Testis (tissue), 3 donors: ENCODE results near the gene SLC15A4. TPM values are rescaled to one million over a fixed set of nuclear protein-coding genes. Genes with fewer than 3 reads are reported as not detected.

Source experiments
- DNase-seq: peaks from one replicate; pipeline ENCODE4 v3.0.0-alpha.2; 2019
- H3K27ac ChIP-seq, 2 donors: fragments of 200-600 bp; sonication (generic); one replicate each; pipeline ENCODE4 v1.5.1; 2019
- H3K27me3 ChIP-seq: fragments of 200-600 bp; sonication (generic); one replicate; pipeline ENCODE4 v1.5.1; 2019
- H3K36me3 ChIP-seq: fragments of 200-600 bp; sonication (generic); one replicate; pipeline ENCODE4 v1.5.1; 2017; ENCODE audit warnings: low read depth; ENCODE audit errors: missing control alignments
- H3K4me1 ChIP-seq: fragments of 200-600 bp; sonication (generic); one replicate; pipeline ENCODE4 v1.5.1; 2019
- H3K4me3 ChIP-seq, 2 donors: fragments of 200-600 bp; sonication (generic); one replicate each; pipeline ENCODE4 v1.5.1; 2017 to 2019
- H3K9me3 ChIP-seq: fragments of 200-600 bp; sonication (generic); one replicate; pipeline ENCODE4 v1.5.1; 2017
- CTCF ChIP-seq, 3 experiments: fragments of 450-650 bp in 2 of 3; fragments of 200-600 bp in 1 of 3; sonication (generic) in 1 of 3; IDR thresholded peaks; one replicate each; pipeline ENCODE4 v1.5.1; 2016 to 2019; ENCODE audit warnings: antibody characterized with exemption in 3 of 3, mild to moderate bottlenecking in 2 of 3, moderate library complexity in 1 of 3
- POLR2A ChIP-seq: fragments of 450-650 bp; IDR thresholded peaks from one replicate; pipeline ENCODE4 v1.6.1; 2017; ENCODE audit warnings: antibody characterized with exemption, mild to moderate bottlenecking, moderate library complexity
- WGBS, 2 donors: methylation state at CpG; one replicate each; pipeline ENCODE4 v1.1.5; 2018; 5-methylcytosine and 5-hydroxymethylcytosine counted together
- intact Hi-C: fragments of 100-400 bp; cut with DNase I; formaldehyde crosslinking; loops from one replicate; pipeline ENCODE4 v1.15.1; 2023; ENCODE audit warnings: low total_unique reads
- polyA plus RNA-seq: library from polyadenylated mRNA; stranded (reverse); fragments of 350-450 nt; fragmentation: Illumina TruSeq; extraction: RNeasy Lipid Tissue Mini Kit (QIAGEN cat#74804); gene quantifications from one replicate; pipeline ENCODE4 v1.2.3, GENCODE V29; 2014; ENCODE audit warnings: low read depth, low replicate concordance; ENCODE audit not compliant: insufficient read depth
- total RNA-seq, 2 donors: library from RNA; depleted of rRNA; stranded (reverse); fragments of >200 nt; gene quantifications; one replicate each; pipeline ENCODE4 v1.2.3, GENCODE V29; 2016

Gene SLC15A4
- total and polyA plus RNA-seq, 3 donors from 2014 or later, result 59.7 to 83.7 (median 81.3) TPM

DNA sequence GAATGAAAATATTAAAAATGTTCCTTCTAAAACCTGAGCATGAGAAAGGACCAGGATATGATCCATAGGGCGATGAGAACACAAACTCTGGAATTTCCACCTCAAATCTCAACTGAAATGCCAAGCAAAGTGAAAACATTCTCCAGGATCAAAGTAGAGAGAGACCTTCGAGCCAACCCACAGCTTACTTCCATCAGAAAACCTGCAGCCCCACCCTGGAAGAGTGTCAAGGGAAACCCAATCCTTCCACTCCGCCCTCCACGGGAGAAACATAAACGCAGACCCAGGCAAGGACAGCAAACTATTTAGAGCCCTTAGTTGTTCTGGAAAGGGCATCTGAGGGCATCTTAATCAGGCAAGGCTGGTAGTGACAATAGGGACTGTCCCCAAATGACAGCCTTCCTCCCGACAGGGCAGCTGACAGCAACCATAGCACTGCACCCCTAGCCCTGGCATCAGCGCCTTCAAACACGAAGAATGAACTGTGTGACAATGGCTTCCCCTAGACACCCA is 21.8 kb downstream of the SLC15A4 start:
- Histone ChIP-seq H3K36me3 (no peaks in the 10 kb centered on the region), H3K9me3 (no peaks in the 10 kb centered on the region), H3K4me3 (no peak overlapping the region), H3K4me1 (peaks cover 12% of the 10 kb centered on the region), H3K27ac (no peak overlapping the region), H3K27me3 (no peaks in the 10 kb centered on the region)
- DNase-seq, result no peak
- intact Hi-C loops, result no loop called here
- TF ChIP-seq POLR2A, result no peak
- 75 to 82% methylated on average over 8 of the region's 8 CpGs for WGBS, 2 donors

DNA sequence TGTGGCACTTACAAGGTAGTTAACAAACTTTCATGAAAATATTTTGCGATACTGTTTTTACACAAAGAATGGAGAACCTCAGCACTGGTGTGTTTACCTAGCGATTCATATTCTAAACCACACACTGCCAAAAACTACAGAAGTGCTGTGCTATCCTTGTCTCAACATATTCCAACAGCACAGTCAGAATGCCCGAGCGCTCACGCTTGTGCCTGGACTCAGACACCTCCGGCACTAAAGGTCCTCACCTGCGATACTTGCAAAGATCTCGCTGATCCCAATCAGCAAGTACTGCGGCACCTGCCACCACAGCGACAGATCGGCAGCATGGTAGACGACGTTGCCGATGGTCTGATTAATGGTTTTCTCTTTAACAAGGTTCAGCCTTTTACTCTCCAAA is 23.2 kb downstream of the SLC15A4 start:
- intact Hi-C loops, result no loop called here
- H3K36me3 ChIP-seq, result no peaks in the 10 kb centered on the region

DNA sequence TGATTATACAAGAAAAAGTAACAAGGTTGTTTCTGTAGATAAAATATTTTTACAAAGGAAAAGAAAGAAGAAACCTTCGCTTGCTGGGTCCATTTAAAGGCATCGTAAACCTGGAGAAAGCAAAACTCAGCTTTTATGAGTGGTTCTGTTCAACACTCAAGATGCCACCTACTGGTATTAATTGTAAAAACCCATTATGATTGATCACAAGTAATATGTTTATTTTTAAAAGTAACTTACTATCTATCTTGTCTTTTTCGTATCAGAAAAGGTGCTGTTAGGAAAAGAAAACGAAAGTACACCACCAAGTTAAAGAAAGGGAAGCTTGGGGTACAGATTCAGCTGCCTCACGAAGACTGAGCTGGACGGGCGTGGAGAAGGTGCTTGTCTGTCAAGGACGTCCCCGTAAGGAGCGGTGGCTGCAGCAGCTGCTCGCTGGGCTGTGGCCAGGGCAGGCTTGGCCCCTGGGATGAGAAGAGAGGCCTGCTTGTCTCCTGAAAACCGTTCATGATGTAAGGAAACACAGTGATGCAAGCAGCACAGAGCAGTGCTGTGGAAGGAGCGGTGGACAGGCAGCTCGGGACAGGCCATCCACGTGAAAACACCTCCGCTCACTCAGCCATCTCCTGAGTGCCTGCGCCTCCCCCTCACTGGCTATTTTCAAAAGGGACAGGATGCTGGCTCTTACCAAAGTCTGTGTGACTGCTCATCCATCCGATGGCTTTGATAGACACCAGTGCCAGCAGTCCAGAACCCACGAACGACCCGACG is 25.0 kb downstream of the SLC15A4 start:
- H3K4me1 ChIP-seq, result peaks cover 21% of the 10 kb centered on the region
- H3K9me3 ChIP-seq, result no peaks in the 10 kb centered on the region
- WGBS, 2 donors, result 56 to 62% methylated on average over 22 of the region's 22 CpGs
- no peak for DNase-seq
- no peak overlapping the region for H3K4me3 ChIP-seq
- TF ChIP-seq POLR2A, result no peak
- TF ChIP-seq CTCF (IDR thresholded peaks at IDR 0.05), result peak; percentile 13 to 31 (median 28)
- H3K27ac ChIP-seq, result peak overlapping the region; percentile 68 to 80
- no peaks in the 10 kb centered on the region for H3K27me3 ChIP-seq
- H3K36me3 ChIP-seq, result no peaks in the 10 kb centered on the region
- intact Hi-C loops, result no loop called here

More for the DNA sequence above, 23.2 kb downstream of the SLC15A4 start:
- Histone ChIP-seq H3K27ac (no peak overlapping the region), H3K4me3 (no peak overlapping the region), H3K4me1 (peaks cover 20% of the 10 kb centered on the region), H3K9me3 (no peaks in the 10 kb centered on the region), H3K27me3 (no peaks in the 10 kb centered on the region)
- 95 to 98% methylated on average over 14 of the region's 14 CpGs for WGBS, 2 donors
- DNase-seq, result no peak
- no peak for TF ChIP-seq POLR2A
- no peak for TF ChIP-seq CTCF (IDR thresholded peaks at IDR 0.05)

DNA sequence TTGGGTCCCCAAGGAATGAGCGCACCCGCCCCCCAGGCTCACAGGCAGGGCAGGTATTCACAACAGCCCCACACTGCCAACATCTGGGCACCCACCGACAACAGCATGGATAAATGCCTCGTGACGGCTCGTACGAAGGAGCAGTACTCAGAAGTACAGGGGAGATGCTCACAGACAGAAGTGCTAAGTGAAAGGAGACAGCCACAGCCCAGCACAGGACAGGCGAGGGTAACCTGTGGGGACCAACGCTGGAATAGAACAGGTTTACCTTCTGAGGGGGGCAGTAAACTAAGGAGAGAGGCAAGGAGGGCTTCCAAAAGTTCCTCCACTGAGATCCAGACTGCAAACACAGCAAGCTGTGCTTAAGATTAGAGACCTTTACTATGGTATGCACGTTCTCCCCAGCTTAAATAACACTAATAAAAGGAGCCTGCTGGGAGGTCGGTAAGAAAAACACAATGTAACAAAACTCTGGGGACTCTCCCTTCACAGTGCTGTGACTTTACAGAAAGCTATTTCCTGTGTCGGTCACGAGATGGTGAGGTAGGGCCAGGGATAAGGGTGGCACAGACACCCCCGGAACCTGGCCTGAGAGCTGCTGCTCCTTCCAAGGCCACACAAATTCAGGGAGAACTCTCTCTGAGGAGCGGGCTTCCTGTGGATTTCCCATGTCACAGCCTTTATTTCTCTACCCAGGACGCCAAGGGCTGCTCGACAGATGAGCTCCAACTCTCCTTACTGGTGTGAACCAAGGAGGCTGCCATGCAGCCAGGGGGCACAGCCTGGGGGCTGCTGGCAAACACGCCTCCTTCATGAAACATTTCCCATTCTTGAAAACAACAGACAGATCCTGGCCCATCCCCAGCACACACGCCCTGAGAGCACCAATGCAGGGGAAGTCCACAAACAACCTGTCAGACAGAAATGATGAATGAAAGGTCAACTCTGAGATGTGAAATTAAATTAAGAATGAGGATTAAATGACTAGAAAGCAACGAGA is 26.3 kb downstream of the SLC15A4 start:
- DNase-seq, result peak; percentile 88
- WGBS, 2 donors, result 48 to 75% methylated on average over 19 to 20 of the region's 20 CpGs
- no peaks in the 10 kb centered on the region for H3K27me3 ChIP-seq
- peaks cover 21% of the 10 kb centered on the region for H3K4me1 ChIP-seq
- H3K36me3 ChIP-seq, result no peaks in the 10 kb centered on the region
- H3K27ac ChIP-seq, result peak overlapping the region; percentile 68 to 80
- H3K4me3 ChIP-seq, result no peak overlapping the region
- TF ChIP-seq POLR2A (no peak), CTCF (IDR thresholded peaks at IDR 0.05) (no peak)
- intact Hi-C loops, result no loop called here
- H3K9me3 ChIP-seq, result no peaks in the 10 kb centered on the region
